Subcutaneous adipose tissue (tissue), 4 donors: ENCODE measurements around the gene C2orf68. TPM values are rescaled to one million over a fixed set of nuclear protein-coding genes. Genes with fewer than 3 reads are reported as not detected.

Experiments used
- small RNA-seq: library from RNA; depleted of rRNA; stranded (forward); fragments of <200 nt; gene quantifications from one replicate; pipeline ENCODE3, GENCODE V24; 2016
- total RNA-seq, 4 donors: library from RNA; depleted of rRNA; stranded (reverse); fragments of >200 nt; gene quantifications; one replicate each; pipeline ENCODE4 v1.1.0, GENCODE V29; 2016
- TF ChIP-seq, protein P1 (sequence below): fragments of 450-650 bp; IDR thresholded peaks from one replicate; pipeline ENCODE4 v1.5.1; 2016; ENCODE audit warnings: low read depth, mild to moderate bottlenecking, control low read depth, antibody characterized with exemption, moderate library complexity

The C2orf68 gene
- total RNA-seq, 4 donors from 2014 or later: 10.1 to 16.7 (median 15.7) TPM

DNA sequence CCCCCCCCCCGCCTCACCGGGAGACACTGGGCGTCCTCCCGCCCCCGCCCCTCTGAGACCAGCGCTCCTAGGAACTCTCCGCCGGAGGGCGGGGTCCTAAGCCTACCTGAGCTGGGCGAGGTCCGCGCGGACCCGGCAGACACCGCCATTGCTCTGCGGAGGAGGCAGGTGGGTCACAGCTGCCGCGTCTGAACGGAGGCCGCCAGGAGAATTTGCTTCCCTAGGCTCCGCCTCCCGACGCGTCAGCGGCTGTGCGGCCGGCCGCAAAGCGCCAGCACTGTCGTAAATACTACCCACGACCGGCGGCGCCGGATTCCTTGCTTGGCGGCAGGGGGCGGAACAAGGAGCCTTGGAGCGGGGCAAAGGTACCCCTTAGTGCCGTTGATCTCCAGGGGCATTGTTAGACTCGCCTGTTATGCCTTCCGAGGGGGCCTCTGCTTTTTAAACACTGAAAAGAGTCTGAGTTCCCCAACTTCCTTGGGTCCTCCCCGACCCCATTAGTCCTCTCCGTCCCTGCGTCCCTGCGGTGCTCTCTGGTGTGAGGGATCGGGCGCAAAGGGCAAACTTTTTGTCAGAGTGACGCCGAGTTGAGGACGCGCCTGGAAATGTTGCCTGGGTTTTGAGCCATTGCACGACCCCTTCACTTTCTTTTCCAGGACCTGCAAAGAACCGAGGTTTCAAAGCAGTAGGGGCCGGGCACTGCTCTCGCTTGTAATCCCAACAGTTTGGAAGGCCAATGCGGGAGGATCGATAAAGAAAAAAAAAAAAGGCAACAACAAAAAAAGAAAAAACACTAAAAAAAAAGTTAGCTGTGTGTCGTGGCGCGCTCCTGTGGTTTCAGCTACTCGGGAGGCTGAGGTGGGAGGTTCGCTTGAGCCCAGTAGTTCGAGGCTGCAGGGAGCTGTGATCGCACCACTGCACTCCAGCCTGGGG, 50.3 kb downstream of the C2orf68 start, which contains the start of gene GGCX:
Gene GGCX (minus strand): TSS at position 214 of the 933 bp plus-strand sequence. CDS start 65 bp downstream, at position 149.
- TF ChIP-seq, protein P1, sequence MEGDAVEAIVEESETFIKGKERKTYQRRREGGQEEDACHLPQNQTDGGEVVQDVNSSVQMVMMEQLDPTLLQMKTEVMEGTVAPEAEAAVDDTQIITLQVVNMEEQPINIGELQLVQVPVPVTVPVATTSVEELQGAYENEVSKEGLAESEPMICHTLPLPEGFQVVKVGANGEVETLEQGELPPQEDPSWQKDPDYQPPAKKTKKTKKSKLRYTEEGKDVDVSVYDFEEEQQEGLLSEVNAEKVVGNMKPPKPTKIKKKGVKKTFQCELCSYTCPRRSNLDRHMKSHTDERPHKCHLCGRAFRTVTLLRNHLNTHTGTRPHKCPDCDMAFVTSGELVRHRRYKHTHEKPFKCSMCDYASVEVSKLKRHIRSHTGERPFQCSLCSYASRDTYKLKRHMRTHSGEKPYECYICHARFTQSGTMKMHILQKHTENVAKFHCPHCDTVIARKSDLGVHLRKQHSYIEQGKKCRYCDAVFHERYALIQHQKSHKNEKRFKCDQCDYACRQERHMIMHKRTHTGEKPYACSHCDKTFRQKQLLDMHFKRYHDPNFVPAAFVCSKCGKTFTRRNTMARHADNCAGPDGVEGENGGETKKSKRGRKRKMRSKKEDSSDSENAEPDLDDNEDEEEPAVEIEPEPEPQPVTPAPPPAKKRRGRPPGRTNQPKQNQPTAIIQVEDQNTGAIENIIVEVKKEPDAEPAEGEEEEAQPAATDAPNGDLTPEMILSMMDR: no peak

DNA sequence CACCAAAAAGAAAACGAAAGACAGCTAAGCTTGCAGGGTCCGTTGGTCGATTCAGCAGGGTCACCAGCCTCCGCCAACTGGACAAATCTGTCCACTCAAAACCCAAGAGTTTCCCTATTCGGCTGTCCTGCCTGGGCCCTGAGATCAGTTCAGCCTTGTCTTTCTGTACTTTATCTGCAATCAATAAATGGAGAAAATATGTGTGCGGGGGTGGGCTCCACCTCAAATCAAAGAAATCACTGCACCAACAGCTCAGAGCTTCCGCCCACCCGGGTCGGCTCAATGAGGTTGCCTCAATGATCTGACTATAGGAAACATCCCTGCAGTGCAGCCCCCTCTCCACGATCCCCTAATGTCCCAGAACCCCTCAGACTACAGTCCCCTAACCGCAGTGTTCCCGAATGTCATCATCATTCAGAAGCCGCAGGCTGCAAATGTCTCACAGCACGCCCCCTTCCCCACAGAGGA, 51.0 kb downstream of the C2orf68 start:
- TF ChIP-seq, protein P1: no peak

DNA sequence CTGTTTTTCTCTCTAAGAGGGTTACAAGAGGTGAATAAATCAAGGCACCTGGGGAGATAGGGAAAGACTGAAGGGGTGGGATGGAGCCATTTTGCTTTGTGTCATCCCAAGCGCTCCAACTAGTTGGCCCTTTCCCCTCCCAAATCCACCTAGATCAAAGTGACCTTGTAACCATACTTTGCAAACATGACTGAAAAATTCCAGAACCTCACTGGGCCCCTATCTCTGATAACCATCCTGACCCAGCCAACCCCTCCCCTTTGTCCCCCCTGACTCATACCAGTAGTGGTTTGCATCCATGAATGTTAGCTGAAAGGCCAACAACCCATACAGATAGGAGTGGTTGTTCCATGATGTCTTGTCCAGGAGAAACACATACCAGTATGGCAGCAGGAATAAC, 53.7 kb downstream of the C2orf68 start:
- TF ChIP-seq, protein P1: no peak

DNA sequence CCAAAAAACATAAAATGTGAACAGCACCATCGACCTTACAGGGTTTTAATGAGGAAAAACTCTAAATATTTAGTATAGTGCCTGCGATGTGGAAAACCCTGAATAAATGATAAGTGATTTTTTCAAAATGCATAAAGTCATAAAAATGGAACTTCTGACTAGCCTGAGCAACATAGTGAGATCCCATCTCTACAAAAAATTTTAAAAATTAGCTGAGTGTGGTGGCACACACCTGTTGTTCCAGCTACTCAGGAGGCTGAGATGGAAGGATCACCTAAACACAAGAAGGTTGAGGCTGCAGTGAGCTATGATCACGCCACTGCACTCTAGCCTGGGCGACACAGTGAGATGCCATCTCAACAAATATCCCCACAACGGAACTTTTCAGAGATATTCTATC, 54.7 kb downstream of the C2orf68 start:
- TF ChIP-seq, protein P1: no peak

Small RNA genes lying within 50 kb of the gene (small RNA-seq; reads per million reads assigned to genes)
- gene RN7SL126P: not detected

Other genes with a start within 250 kb of the C2orf68 start
- 100 to 1,000 TPM in 2 of 4 donors, 10 to 100 TPM in 2; 80.7 to 616 (median 167) TPM for gene CAPG, start 201.7 kb downstream of the C2orf68 start, total RNA-seq
- gene SH2D6, start 193.4 kb downstream of the C2orf68 start, total RNA-seq: 1 to 10 TPM in 1 of 4 donors, not detected in 3; 2.8 TPM
- gene MAT2A, start 72.9 kb downstream of the C2orf68 start, total RNA-seq: 100 to 1,000 TPM; 181 to 259 (median 219) TPM
- 10 to 100 TPM; 26.5 to 53.3 (median 30.8) TPM for gene GGCX, start 50.6 kb downstream of the C2orf68 start, total RNA-seq
- 100 to 1,000 TPM in 1 of 4 donors, 10 to 100 TPM in 2, 1 to 10 TPM in 1; 6.2 to 140 (median 34.8) TPM for gene VAMP8, start 34.5 kb downstream of the C2orf68 start, total RNA-seq
- 100 to 1,000 TPM in 1 of 4 donors, 10 to 100 TPM in 3; 57.7 to 132 (median 67.7) TPM for gene VAMP5, start 27.6 kb downstream of the C2orf68 start, total RNA-seq
- 100 to 1,000 TPM; 150 to 213 (median 158) TPM for gene RNF181, start 16.3 kb downstream of the C2orf68 start, total RNA-seq
- 10 to 100 TPM; 14.3 to 21.4 (median 17.6) TPM for gene TMEM150A, start 9.4 kb downstream of the C2orf68 start, total RNA-seq
- 10 to 100 TPM; 45.7 to 77.0 (median 59.3) TPM for gene USP39, start 4.1 kb upstream of the C2orf68 start, total RNA-seq
- not detected for gene SFTPB, start 56.1 kb upstream of the C2orf68 start, total RNA-seq
- 10 to 100 TPM in 1 of 4 donors, 1 to 10 TPM in 3; 4.6 to 10.0 (median 7.5) TPM for gene GNLY, start 82.3 kb upstream of the C2orf68 start, total RNA-seq
- 100 to 1,000 TPM in 1 of 4 donors, 10 to 100 TPM in 3; 39.8 to 137 (median 61.9) TPM for gene ATOH8, start 141.9 kb upstream of the C2orf68 start, total RNA-seq